H9 (cell line): ENCODE measurements around the gene PPRC1. TPM values are rescaled to one million over a fixed set of nuclear protein-coding genes. Genes with fewer than 3 reads are reported as not detected.

Source experiments
- DNase-seq: peaks from one replicate; pipeline ENCODE4 v3.0.0-alpha.2; 2017
- H2AFZ ChIP-seq: one replicate; pipeline ENCODE4 v1.6.1; 2013; ENCODE audit warnings: mild to moderate bottlenecking, low read length, control low read depth, moderate library complexity
- H2AK5ac ChIP-seq: 2 replicates; pipeline ENCODE4 v1.6.1; 2013; ENCODE audit warnings: low read length, control low read depth, mixed read lengths; ENCODE audit not compliant: insufficient read length
- H2BK120ac ChIP-seq: one replicate; pipeline ENCODE4 v1.6.1; 2013; ENCODE audit warnings: low read depth, mild to moderate bottlenecking, low read length, control low read depth, inconsistent platforms; ENCODE audit not compliant: poor library complexity, severe bottlenecking
- H2BK12ac ChIP-seq: 2 replicates; pipeline ENCODE4 v1.6.1; 2013; ENCODE audit warnings: low read length, control low read depth, mixed read lengths, low read depth; ENCODE audit not compliant: insufficient read length
- H2BK15ac ChIP-seq: 2 replicates; pipeline ENCODE4 v1.6.1; 2013; ENCODE audit warnings: low read depth, low read length, control low read depth
- H2BK20ac ChIP-seq: one replicate; pipeline ENCODE4 v1.6.1; 2013; ENCODE audit warnings: low read depth, mild to moderate bottlenecking, low read length, control low read depth, inconsistent platforms; ENCODE audit not compliant: poor library complexity, severe bottlenecking
- H2BK5ac ChIP-seq: 2 replicates; pipeline ENCODE4 v1.6.1; 2013; ENCODE audit warnings: low read length, control low read depth, mixed read lengths; ENCODE audit not compliant: insufficient read length
- H3K14ac ChIP-seq: 2 replicates; pipeline ENCODE4 v1.6.1; 2013; ENCODE audit warnings: low read length, control low read depth; ENCODE audit not compliant: insufficient read depth
- H3K18ac ChIP-seq: 2 replicates; pipeline ENCODE4 v1.6.1; 2013; ENCODE audit warnings: low read depth, mild to moderate bottlenecking, mixed read lengths, low read length, control low read depth; ENCODE audit not compliant: insufficient read length
- H3K23ac ChIP-seq: 2 replicates; pipeline ENCODE4 v1.6.1; 2013; ENCODE audit warnings: low read length, control low read depth, mixed read lengths, low read depth; ENCODE audit not compliant: insufficient read length
- H3K23me2 ChIP-seq: 2 replicates; pipeline ENCODE4 v1.6.1; 2013; ENCODE audit warnings: low read depth, mild to moderate bottlenecking, mixed read lengths, low read length, control low read depth; ENCODE audit not compliant: insufficient read length, poor library complexity, severe bottlenecking
- H3K27ac ChIP-seq: 2 replicates; pipeline ENCODE4 v1.5.1; 2013; ENCODE audit warnings: low read length, control low read depth, mixed read lengths, low read depth; ENCODE audit not compliant: insufficient read length
- H3K27me3 ChIP-seq: 2 replicates; pipeline ENCODE4 v1.6.1; 2013; ENCODE audit warnings: low read length, control low read depth, inconsistent platforms; ENCODE audit not compliant: insufficient read depth
- H3K4ac ChIP-seq: 2 replicates; pipeline ENCODE4 v1.6.1; 2013; ENCODE audit warnings: low read depth, mild to moderate bottlenecking, control low read depth, inconsistent platforms, low read length, moderate library complexity
- H3K4me1 ChIP-seq: 2 replicates; pipeline ENCODE4 v1.6.1; 2013; ENCODE audit warnings: low read length, control low read depth, inconsistent platforms; ENCODE audit not compliant: insufficient read depth
- H3K4me2 ChIP-seq: 2 replicates; pipeline ENCODE4 v1.6.1; 2013; ENCODE audit warnings: low read length, control low read depth, mixed read lengths; ENCODE audit not compliant: insufficient read length, insufficient read depth
- H3K56ac ChIP-seq: 2 replicates; pipeline ENCODE4 v1.6.1; 2013; ENCODE audit warnings: low read depth, mild to moderate bottlenecking, mixed read lengths, low read length, control low read depth; ENCODE audit not compliant: insufficient read length
- H3K79me1 ChIP-seq: 2 replicates; pipeline ENCODE4 v1.6.1; 2013; ENCODE audit warnings: low read depth, mild to moderate bottlenecking, moderate library complexity, low read length, control low read depth, inconsistent platforms; ENCODE audit not compliant: insufficient read depth, poor library complexity, severe bottlenecking
- H3K79me2 ChIP-seq: 2 replicates; pipeline ENCODE4 v1.6.1; 2013; ENCODE audit warnings: low read length, control low read depth, inconsistent platforms; ENCODE audit not compliant: insufficient read depth
- H3K9ac ChIP-seq: 2 replicates; pipeline ENCODE4 v1.6.1; 2013; ENCODE audit warnings: low read length, control low read depth, mixed read lengths; ENCODE audit not compliant: insufficient read length; ENCODE audit errors: extremely low read depth
- H3K9me3 ChIP-seq: one replicate; pipeline ENCODE4 v1.6.1; 2013; ENCODE audit warnings: low read depth, low read length, inconsistent platforms; ENCODE audit not compliant: control insufficient read depth
- H3T11ph ChIP-seq: one replicate; pipeline ENCODE4 v1.6.1; 2013; ENCODE audit warnings: mild to moderate bottlenecking, low read length, control low read depth, inconsistent platforms
- H4K20me1 ChIP-seq: one replicate; pipeline ENCODE4 v1.6.1; 2013; ENCODE audit not compliant: control insufficient read depth, insufficient read length, insufficient read depth
- H4K5ac ChIP-seq: 2 replicates; pipeline ENCODE4 v1.6.1; 2013; ENCODE audit warnings: low read depth, mild to moderate bottlenecking, mixed read lengths, low read length, control low read depth; ENCODE audit not compliant: insufficient read length
- H4K8ac ChIP-seq: replicated peaks from 2 replicates; pipeline ENCODE4 v1.6.1; 2013; ENCODE audit warnings: low read length, control low read depth, mixed read lengths, low read depth; ENCODE audit not compliant: insufficient read length
- H4K91ac ChIP-seq: 2 replicates; pipeline ENCODE4 v1.6.1; 2013; ENCODE audit warnings: low read depth, mild to moderate bottlenecking, moderate library complexity, mixed read lengths, low read length, control low read depth; ENCODE audit not compliant: insufficient read length
- H3K27ac Mint-ChIP-seq, 3 experiments: 2 replicates in 2 of 3; 3 replicates in 1 of 3; pipeline ENCODE4 v1.8.0; 2020 to 2021; ENCODE audit warnings: mixed read lengths in 3 of 3, mild to moderate bottlenecking in 1 of 3, moderate library complexity in 1 of 3
- H3K27me3 Mint-ChIP-seq: 2 replicates; pipeline ENCODE4 v1.8.0; 2021; ENCODE audit warnings: low read depth, mild to moderate bottlenecking, moderate library complexity, mixed read lengths
- H3K36me3 Mint-ChIP-seq, 3 experiments: 2 replicates in 2 of 3; 3 replicates in 1 of 3; pipeline ENCODE4 v1.8.0; 2020 to 2021; ENCODE audit warnings: low read depth in 3 of 3, mixed read lengths in 3 of 3; ENCODE audit not compliant: insufficient read depth in 1 of 3
- H3K4me1 Mint-ChIP-seq, 2 experiments: 2 replicates each; pipeline ENCODE4 v1.8.0; 2020; ENCODE audit warnings: mixed read lengths in 2 of 2
- H3K4me3 Mint-ChIP-seq, 2 experiments: 2 replicates in 1 of 2; 3 replicates in 1 of 2; pipeline ENCODE4 v1.8.0; 2020 to 2021; ENCODE audit warnings: mild to moderate bottlenecking in 2 of 2, mixed read lengths in 2 of 2, moderate library complexity in 1 of 2
- H3K9me3 Mint-ChIP-seq, 2 experiments: 2 replicates in 1 of 2; 3 replicates in 1 of 2; pipeline ENCODE4 v1.8.0; 2020; ENCODE audit warnings: mild to moderate bottlenecking in 2 of 2, mixed read lengths in 2 of 2, moderate library complexity in 1 of 2
- WGBS: extraction: QIAGEN DNeasy Blood & Tissue Kit; methylation state at CpG from one replicate; pipeline ENCODE4 v1.1.7; 2013; ENCODE audit warnings: missing lambda C conversion rate, low lambda C conversion rate, mixed read lengths; ENCODE audit not compliant: insufficient read length; ENCODE audit errors: extremely low coverage; 5-methylcytosine and 5-hydroxymethylcytosine counted together
- total RNA-seq: library from RNA; stranded (reverse); gene quantifications from 2 replicates; pipeline ENCODE4 v1.2.1, GENCODE V29; 2021
- TF ChIP-seq, protein P1 (sequence below): fragments of 200-600 bp; sonication (generic); conservative IDR thresholded peaks from 3 replicates; pipeline ENCODE4 v1.8.0; 2021; ENCODE audit warnings: antibody characterized with exemption, mild to moderate bottlenecking

Gene PPRC1
- total RNA-seq, 1 experiment from 2014 or later, result 121 TPM

DNA sequence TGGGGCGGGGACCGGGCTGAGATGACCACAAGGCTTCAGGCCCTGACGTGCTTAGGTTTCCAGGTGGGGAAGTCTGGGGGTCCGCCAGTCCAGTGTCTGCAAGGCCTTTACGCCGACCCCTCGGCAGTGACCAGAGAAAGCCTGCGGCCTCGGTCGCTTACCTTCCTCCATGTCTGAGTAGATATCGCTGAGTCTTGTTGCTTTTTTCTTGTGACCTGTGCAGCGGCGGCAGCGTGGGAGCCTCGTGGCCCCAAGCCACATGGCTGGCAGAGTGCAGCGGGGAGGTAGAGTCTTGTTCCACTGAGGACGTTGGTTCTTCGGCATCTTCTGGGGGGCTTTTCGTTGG lies 19.7 kb downstream of the PPRC1 start:
- peaks cover 30% of the 10 kb centered on the region for H3K79me2 ChIP-seq
- H3K23me2 ChIP-seq, result peaks cover 5% of the 10 kb centered on the region
- H3K4me3 Mint-ChIP-seq, result peak overlapping the region; percentile 96 to 100
- peak overlapping the region; percentile 99 for H3K4me2 ChIP-seq
- H3K56ac ChIP-seq, result no peak overlapping the region
- H2AFZ ChIP-seq, result no peak overlapping the region
- H3K27ac Mint-ChIP-seq, result peak overlapping the region; percentile 99 to 100 (median 99)
- H3K23ac ChIP-seq, result no peak overlapping the region
- no peak overlapping the region for H2AK5ac ChIP-seq
- H2BK20ac ChIP-seq, result no peak overlapping the region
- TF ChIP-seq, protein P1, sequence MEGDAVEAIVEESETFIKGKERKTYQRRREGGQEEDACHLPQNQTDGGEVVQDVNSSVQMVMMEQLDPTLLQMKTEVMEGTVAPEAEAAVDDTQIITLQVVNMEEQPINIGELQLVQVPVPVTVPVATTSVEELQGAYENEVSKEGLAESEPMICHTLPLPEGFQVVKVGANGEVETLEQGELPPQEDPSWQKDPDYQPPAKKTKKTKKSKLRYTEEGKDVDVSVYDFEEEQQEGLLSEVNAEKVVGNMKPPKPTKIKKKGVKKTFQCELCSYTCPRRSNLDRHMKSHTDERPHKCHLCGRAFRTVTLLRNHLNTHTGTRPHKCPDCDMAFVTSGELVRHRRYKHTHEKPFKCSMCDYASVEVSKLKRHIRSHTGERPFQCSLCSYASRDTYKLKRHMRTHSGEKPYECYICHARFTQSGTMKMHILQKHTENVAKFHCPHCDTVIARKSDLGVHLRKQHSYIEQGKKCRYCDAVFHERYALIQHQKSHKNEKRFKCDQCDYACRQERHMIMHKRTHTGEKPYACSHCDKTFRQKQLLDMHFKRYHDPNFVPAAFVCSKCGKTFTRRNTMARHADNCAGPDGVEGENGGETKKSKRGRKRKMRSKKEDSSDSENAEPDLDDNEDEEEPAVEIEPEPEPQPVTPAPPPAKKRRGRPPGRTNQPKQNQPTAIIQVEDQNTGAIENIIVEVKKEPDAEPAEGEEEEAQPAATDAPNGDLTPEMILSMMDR, result no peak
- H2BK5ac ChIP-seq, result no peak overlapping the region
- H3T11ph ChIP-seq, result no peak overlapping the region
- no peak for DNase-seq
- H3K14ac ChIP-seq, result peak overlapping the region; percentile 96
- H3K4me1 Mint-ChIP-seq, result peaks cover 18 to 19% of the 10 kb centered on the region in 2 experiments
- peak overlapping the region; percentile 9 for H4K5ac ChIP-seq
- H3K27me3 Mint-ChIP-seq, result no peaks in the 10 kb centered on the region
- no peak overlapping the region for H2BK15ac ChIP-seq
- H3K9me3 ChIP-seq, result no peaks in the 10 kb centered on the region
- H3K4me1 ChIP-seq, result peaks cover 2% of the 10 kb centered on the region; the same call in 1 of the 2 replicates
- peak overlapping the region; percentile 20; the same call in 1 of the 2 replicates for H3K4ac ChIP-seq
- H3K27me3 ChIP-seq, result no peaks in the 10 kb centered on the region
- H2BK12ac ChIP-seq, result no peak overlapping the region
- H2BK120ac ChIP-seq, result peak overlapping the region; percentile 88
- peak overlapping the region; percentile 74 for H3K18ac ChIP-seq
- H3K27ac ChIP-seq, result peak overlapping the region; percentile 42
- H4K8ac ChIP-seq, result no peak overlapping the region
- no peaks in the 10 kb centered on the region for H4K20me1 ChIP-seq
- H3K79me1 ChIP-seq, result peaks cover 7% of the 10 kb centered on the region
- no peaks in the 10 kb centered on the region; a peak in 1 of 5 replicates for H3K9me3 Mint-ChIP-seq
- peaks cover 53 to 90% (median 73%) of the 10 kb centered on the region in 3 experiments for H3K36me3 Mint-ChIP-seq
- WGBS, result no CpG with 5 or more reads among the region's 19 CpGs
- peak overlapping the region; percentile 96 for H3K9ac ChIP-seq
- peak overlapping the region; percentile 48 for H4K91ac ChIP-seq
